ENCODE data around the gene ELOVL7.
A peak's percentile ranks its signal among the peaks of the same experiment; 100 is the strongest.
"Not testable (repeated sequence)": the region's sequence is repeated elsewhere in the genome, so short reads cannot be mapped to it uniquely, and the experiment has no call there.

The ELOVL7 gene

GRCh38 chr5:60823574-60823973 lies 20.5 kb downstream of the ELOVL7 start:
- no peak overlapping the region for H3K4me3 ChIP-seq (ENCODE audit: low read depth, low read length)
- no peak for TF ChIP-seq CTCF (IDR thresholded peaks at IDR 0.05; ENCODE audit: insufficient read depth, low read depth, low read length, missing control alignments)
- no peak for DNase-seq (ENCODE audit: low read depth)

GRCh38 chr5:60822285-60822556 lies 21.8 kb downstream of the ELOVL7 start:
- peak; percentile 42 for DNase-seq (ENCODE audit: low read depth)
- H3K4me3 ChIP-seq (ENCODE audit: low read depth, low read length) = no peak overlapping the region
- TF ChIP-seq CTCF (IDR thresholded peaks at IDR 0.05; ENCODE audit: insufficient read depth, low read depth, low read length, missing control alignments) = no peak

GRCh38 chr5:60821488-60822284 lies 22.4 kb downstream of the ELOVL7 start:
- DNase-seq (ENCODE audit: low read depth) = no peak
- no peak for TF ChIP-seq CTCF (IDR thresholded peaks at IDR 0.05; ENCODE audit: insufficient read depth, low read depth, low read length, missing control alignments)
- no peak overlapping the region for H3K4me3 ChIP-seq (ENCODE audit: low read depth, low read length)

GRCh38 chr5:60820593-60821487 lies 23.2 kb downstream of the ELOVL7 start:
- TF ChIP-seq CTCF (IDR thresholded peaks at IDR 0.05; ENCODE audit: insufficient read depth, low read depth, low read length, missing control alignments) = no peak
- no peak overlapping the region for H3K4me3 ChIP-seq (ENCODE audit: low read depth, low read length)
- DNase-seq (ENCODE audit: low read depth) = no peak

- not testable (repeated sequence) for H3K4me3 ChIP-seq (ENCODE audit: low read depth, low read length); DNase-seq (ENCODE audit: low read depth)
Observed at GRCh38 chr5:60816138-60816537, 27.9 kb downstream of the ELOVL7 start.

GRCh38 chr5:60814498-60814897 lies 29.6 kb downstream of the ELOVL7 start:
- DNase-seq (ENCODE audit: low read depth) = no peak
- H3K4me3 ChIP-seq (ENCODE audit: low read depth, low read length) = no peak overlapping the region
- TF ChIP-seq CTCF (IDR thresholded peaks at IDR 0.05; ENCODE audit: insufficient read depth, low read depth, low read length, missing control alignments) = no peak

- DNase-seq (ENCODE audit: low read depth) = no peak
- TF ChIP-seq CTCF (IDR thresholded peaks at IDR 0.05; ENCODE audit: insufficient read depth, low read depth, low read length, missing control alignments) = no peak
Observed at GRCh38 chr5:60812426-60812825, 31.6 kb downstream of the ELOVL7 start.

More at GRCh38 chr5:60812426-60812825, 31.6 kb downstream of the ELOVL7 start:
- H3K4me3 ChIP-seq (ENCODE audit: low read depth, low read length) = no peak overlapping the region
